GM18517 (cell line): Measurements from ENCODE around the gene RALB.
"Not testable (repeated sequence)": the region's sequence is repeated elsewhere in the genome, so short reads cannot be mapped to it uniquely, and the experiment has no call there.

Experiments used
- ATAC-seq: cut with Tn5 transposase; IDR thresholded peaks from one replicate; pipeline ENCODE4 v1.9.1; 2021; ENCODE audit warnings: mild to moderate bottlenecking, moderate library complexity; ENCODE audit not compliant: unreplicated experiment

The RALB gene

GRCh38 chr2:120290737-120291136, 38.1 kb downstream of the RALB start:
- no peak for ATAC-seq

GRCh38 chr2:120291401-120292311, 39.0 kb downstream of the RALB start:
- ATAC-seq: no peak

DNA sequence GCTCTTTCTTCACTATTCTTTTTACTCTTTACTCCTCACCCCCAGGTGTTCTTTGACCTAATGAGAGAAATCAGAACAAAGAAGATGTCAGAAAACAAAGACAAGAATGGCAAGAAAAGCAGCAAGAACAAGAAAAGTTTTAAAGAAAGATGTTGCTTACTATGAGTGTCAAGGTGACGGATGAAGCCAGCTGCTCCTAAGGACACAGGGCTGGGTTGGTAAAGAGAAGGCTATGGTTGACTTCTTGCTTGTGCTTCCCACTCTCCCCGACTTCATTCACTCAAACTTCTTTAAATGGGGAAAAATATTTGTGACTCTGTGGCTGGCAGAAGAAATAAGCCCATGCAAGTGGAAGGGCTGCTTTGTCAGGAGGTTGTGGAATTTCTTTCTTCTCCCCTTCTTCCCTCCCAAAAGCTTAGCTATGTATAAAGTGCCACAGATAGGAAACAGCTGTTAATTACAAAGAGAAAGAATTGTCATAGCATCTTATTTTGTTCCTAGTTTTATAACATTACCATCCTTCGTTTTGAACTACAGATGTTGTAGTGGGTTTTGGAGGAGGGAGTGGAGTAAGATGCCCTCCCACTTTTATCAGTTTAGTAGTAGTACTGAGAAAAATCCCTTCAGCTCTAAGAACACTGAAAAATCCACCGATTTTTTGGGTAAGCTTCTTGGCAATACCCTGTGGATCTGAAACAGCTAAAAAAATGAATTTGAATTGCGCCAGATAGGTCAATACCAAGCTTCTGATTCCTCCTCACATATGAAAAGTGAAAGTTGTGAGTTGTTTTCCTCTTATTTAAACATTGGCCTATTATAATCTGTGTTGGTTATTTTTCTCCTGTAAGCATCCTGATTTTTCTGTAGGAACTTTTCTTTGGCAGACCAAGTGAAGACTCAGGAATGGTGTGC, 40.7 kb downstream of the RALB start:
- peak; percentile 32 for ATAC-seq

GRCh38 chr2:120294008-120294340, 41.3 kb downstream of the RALB start:
- ATAC-seq: peak; percentile 89

DNA sequence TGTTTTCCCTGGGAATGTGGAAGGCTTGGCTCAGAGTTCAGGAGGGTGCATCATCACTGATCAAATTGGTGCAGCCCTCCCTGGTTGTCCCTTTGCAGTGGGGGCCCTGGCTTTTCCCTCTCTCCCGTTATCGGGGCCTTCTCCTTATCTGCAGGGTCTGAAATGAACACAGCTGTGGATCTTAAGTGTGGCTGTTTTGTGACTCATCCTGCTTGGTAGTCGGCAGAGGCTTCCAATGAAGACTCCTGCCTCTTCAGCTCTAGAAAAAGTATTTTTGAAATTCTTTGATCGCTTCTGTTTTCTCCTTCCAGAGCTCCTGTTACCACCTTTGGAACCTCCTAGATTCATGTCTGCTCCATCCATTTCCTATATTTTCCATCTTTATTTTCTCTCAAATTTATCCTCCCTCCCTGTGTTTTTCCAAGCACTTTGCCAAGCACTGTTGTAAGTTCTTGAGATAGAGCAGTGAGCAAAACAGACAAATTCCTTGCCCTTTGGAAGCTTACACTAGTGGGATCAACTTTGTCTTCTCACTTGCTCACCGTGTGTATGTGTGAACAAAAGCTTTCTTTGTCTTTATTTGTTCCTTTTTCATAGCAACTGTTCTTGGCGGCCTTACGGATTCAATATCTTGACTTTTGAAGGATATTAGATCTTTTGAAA, 45.7 kb downstream of the RALB start:
- no peak for ATAC-seq

DNA sequence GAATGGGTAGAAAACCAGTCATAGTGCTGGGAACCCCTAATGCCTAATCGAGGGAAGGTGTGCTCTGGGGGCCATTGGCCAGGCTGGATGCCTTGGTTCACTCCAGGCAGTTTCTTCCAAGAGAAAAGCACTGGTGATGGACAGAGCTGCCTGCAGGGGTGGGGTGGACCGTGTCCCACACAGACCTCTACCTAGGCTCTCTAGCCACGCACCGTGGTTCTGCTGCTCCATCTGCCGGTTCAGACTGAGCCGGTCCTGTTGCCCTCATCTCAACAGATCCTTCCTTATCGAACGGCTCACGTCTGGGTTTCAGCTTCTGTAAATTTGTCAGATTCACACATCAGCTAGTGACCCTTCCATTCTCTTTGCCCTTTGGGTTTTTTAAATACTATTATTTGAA, 46.4 kb downstream of the RALB start:
- ATAC-seq: no peak

GRCh38 chr2:120299561-120299960, 46.9 kb downstream of the RALB start:
- no peak for ATAC-seq

DNA sequence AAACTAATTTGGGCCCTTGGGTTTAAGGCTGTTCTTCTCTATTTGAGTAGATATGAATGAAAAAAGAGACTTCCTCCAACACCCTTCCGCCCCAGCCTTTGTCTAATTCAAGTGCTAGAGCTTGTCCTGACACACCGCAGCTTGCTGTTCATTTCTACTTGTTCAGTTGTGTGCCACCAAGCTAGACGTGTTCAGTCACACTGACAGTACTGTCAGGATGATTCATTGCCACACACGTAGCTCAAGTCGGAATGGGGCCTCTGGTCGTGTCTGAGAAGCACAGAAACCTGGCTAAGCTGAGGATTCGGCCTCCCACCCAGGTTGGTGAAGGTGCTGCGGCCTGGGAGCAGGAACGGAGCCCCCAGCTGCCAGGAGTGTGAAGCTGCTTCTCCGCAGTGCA, 47.7 kb downstream of the RALB start:
- no peak for ATAC-seq

DNA sequence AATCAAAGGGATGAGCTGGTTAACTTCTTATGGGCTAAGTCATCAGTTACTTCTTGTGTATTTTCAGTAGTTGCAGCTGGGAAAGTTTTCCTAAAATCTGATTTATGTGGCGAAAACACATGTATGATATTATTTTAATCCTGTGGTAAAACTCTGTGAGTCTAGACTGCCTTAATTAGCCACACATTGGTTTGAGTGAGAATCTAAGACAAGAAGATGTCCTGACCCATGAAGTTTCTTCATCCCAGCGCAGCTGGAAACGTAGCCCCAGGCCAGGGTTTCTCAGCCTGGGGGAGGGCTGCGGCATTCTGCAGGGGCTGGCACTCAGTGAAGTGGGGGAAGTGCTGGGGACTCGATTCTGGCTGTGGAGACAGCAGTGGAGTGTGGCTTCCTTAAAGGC, 48.6 kb downstream of the RALB start:
- no peak for ATAC-seq

DNA sequence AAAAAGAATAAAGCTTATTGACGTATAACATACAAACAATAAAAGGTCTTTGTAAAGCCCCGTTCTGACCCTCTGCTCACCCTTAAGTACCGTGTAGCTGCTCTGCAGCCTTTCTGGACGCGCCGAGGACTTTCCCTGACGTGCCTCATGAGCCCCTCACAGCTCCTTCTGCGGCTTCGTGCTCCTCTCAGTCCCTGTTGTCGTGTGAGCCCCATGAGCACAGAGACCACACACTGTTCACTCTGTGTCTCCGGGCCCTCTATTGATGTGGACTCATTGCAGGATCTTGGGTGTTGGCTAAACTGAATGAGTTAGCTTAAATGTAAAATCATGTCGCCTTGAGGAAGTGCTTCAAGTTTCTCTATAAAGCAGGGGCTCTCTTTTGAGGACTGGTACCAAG, 49.6 kb downstream of the RALB start:
- ATAC-seq: no peak

DNA sequence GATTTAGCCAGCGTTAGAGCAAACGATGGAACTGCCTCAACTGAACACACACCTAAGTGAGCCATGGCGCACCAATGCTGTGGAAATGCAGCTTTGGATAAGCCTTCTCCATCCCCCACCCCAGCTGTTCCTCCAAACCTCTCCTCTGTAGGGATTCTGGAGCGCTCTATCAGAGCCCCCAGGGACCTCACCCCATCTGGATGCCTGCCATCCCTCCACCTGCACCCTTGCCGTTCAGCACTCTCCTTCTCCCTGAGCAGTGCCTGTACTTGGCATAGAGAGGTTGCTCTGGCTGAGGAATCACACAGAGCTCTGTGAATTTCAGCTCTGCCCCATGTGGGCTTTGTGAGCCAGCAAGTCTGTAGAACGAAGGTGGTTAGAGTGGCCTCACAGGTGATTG, 50.5 kb downstream of the RALB start:
- no peak for ATAC-seq

GRCh38 chr2:120305296-120305695, 52.6 kb downstream of the RALB start:
- no peak for ATAC-seq

DNA sequence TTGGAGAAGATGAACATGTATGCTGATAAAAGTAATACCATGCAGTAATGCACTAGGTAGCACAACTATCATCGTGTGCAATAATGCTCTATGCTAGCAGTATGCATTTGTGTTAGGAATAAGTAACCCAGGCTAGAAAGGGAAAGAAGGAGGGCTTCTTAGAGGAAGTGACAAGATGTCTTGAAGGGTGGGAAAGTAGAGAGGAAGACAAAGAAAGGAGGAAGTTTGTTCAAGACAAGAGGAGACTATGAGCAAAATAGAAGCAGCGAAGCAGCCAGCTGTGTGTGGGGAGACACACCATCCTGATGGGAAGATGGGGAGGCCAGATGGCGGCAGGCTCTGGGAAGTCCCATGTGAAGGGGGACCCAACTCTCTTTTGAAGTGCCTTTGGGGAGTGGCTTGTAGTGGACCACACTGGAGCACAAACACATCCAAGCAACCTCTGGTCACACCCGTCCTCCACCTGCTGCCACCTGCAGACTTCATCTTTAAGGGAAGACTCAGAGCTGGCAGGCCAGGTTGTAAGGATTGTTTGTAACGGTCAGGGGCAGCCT, 53.4 kb downstream of the RALB start:
- ATAC-seq: no peak

GRCh38 chr2:120307482-120307881, 54.8 kb downstream of the RALB start:
- ATAC-seq: no peak

DNA sequence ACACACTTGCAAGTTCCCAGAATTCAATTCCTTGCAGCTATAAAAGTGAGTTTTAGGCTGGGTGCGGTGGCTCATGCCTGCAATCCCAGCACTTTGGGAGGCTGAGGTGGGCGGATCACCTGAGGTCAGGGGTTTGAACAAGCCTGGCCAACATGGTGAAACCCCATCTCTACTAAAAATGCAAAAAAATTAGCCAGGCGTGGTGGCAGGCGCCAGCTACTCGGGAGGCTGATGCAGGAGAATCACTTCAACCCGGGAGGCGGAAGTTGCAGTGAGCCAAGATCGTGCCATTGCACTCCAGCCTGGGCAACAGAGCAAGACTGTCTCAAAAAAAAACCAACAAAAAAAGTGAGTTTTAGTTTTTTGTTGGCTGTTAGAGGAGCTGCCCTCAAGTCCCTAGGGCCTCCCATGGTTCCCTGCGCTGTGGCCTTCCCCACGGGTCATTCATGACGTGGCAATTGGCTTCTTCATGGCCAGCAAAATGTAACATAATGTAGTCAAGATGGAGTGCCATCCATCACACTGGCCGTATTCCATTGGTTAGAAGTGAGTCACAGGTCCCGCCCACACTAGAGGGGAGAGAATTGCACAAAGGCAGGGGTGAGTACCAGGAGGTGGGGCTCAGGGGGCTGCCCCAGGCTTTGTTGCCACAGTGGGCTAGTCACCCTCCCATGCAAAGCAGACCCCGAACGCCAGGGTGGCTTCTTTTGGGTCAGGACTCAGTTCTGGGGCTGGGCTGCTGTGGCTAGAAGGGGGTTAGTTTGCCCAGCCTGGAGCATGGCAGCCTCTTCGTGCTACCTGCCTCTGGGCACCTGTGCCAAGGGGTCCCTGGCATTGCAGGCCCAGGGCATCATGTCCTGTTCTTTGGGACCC, 55.6 kb downstream of the RALB start:
- no peak for ATAC-seq

GRCh38 chr2:120310136-120310535, 57.5 kb downstream of the RALB start:
- no peak for ATAC-seq

- not testable (repeated sequence) for ATAC-seq
Measured at GRCh38 chr2:120310841-120311240, 58.2 kb downstream of the RALB start.

GRCh38 chr2:120312076-120312475, 59.4 kb downstream of the RALB start:
- no peak for ATAC-seq

GRCh38 chr2:120312860-120313694, 60.4 kb downstream of the RALB start:
- peak; percentile 71 for ATAC-seq
